Breast epithelium (tissue), 4 donors: ENCODE data around the gene MAP6. TPM values are rescaled to one million over a fixed set of nuclear protein-coding genes. Genes with fewer than 3 reads are reported as not detected.

Source experiments
- DNase-seq, 2 donors: peaks; one replicate each; pipeline ENCODE4 v3.0.0-alpha.2; 2019; ENCODE audit warnings: low spot score in 2 of 2
- H3K27ac ChIP-seq, 2 donors: fragments of 200-600 bp; sonication (generic) in 1 of 2; one replicate each; pipeline ENCODE4 v1.5.1; 2016 to 2019; ENCODE audit warnings: mild to moderate bottlenecking in 1 of 2
- H3K27me3 ChIP-seq, 2 donors: fragments of 200-600 bp; sonication (generic) in 1 of 2; one replicate each; pipeline versions ENCODE4 v1.5.1 to v1.6.0; 2017 to 2019; ENCODE audit warnings: control low read depth in 1 of 2, mild to moderate bottlenecking in 1 of 2
- H3K36me3 ChIP-seq: fragments of 200-600 bp; one replicate; pipeline ENCODE4 v1.5.1; 2019
- H3K4me1 ChIP-seq, 2 donors: fragments of 200-600 bp; sonication (generic); one replicate each; pipeline ENCODE4 v1.5.1; 2016 to 2019; ENCODE audit warnings: control low read depth in 1 of 2
- H3K4me3 ChIP-seq, 3 donors: fragments of 200-600 bp; sonication (generic); 1 replicate in 2 of 3; 2 replicates in 1 of 3; pipeline ENCODE4 v1.5.1; 2016 to 2019; ENCODE audit warnings: mild to moderate bottlenecking in 3 of 3, moderate library complexity in 2 of 3
- H3K9me3 ChIP-seq, 2 donors: fragments of 200-600 bp; sonication (generic) in 1 of 2; one replicate each; pipeline ENCODE4 v1.5.1; 2016 to 2019; ENCODE audit warnings: control low read depth in 1 of 2
- POLR2A ChIP-seq: fragments of 450-650 bp; IDR thresholded peaks from one replicate; pipeline ENCODE4 v1.6.1; 2016; ENCODE audit warnings: antibody characterized with exemption, mild to moderate bottlenecking, moderate library complexity
- POLR2AphosphoS5 ChIP-seq, 3 donors: sonication (generic); formaldehyde crosslinking; IDR thresholded peaks; one replicate each; pipeline ENCODE4 v1.6.1; 2017; ENCODE audit warnings: antibody characterized with exemption in 3 of 3
- intact Hi-C: fragments of 100-400 bp; cut with DNase I; formaldehyde crosslinking; loops from one replicate; pipeline ENCODE4 v1.15.1; 2023; ENCODE audit warnings: low total_unique reads
- total RNA-seq, 3 donors: library from RNA; depleted of rRNA; stranded (reverse); fragments of >200 nt; gene quantifications; one replicate each; pipeline ENCODE4 v1.1.0, GENCODE V29; 2016
- TF ChIP-seq, protein P1 (sequence below), 3 donors: fragments of 450-650 bp; IDR thresholded peaks; one replicate each; pipeline ENCODE4 v1.5.1; 2016 to 2017; ENCODE audit warnings: antibody characterized with exemption in 3 of 3, mild to moderate bottlenecking in 3 of 3, moderate library complexity in 3 of 3

Gene MAP6
- total RNA-seq, 3 donors from 2014 or later = 1.6 to 5.0 (median 2.6) TPM

DNA sequence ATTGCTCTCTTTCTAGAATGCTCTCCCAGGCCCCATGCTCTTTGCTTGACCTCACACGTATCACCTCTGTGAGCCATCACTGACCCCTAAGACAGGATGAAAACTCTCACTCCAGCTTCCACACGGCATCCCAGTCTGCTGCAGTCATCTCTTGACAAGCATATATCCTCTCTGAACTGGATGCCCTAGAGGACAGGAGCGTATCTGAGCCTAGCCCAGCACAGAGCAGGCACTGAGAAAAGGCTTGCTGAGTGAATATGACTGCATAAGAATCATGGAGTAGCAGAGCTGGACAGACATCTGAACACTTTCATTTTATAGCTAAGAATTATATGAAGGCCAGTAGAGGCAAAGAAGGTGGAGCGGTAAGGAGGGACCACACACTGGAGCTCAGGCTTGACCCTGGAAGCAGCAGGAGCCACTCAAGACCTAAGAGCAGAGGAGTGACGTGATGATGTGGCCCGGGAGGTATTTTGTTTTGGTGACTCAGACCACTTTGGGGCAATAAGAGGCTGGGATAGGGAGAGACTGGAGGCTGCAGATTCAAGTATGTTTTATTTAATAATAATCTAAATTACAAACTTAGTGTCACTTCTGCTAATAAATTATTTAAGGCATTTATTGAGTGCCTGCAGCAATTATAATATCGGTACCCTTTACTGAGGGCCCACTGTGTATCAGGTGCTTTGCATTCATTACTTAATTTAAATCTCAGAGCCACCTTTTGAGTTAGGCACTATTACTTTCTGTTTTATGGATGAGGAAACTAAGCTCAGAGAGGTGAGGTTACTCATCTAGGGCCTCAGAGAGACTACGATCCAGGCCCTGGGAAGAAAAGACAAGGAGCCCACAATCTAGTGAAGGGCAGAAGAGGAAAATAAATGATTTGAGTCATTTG lies 42.6 kb downstream of the MAP6 start:
- Histone ChIP-seq H3K4me3 (no peak overlapping the region), H3K4me1 (no peaks in the 10 kb centered on the region)

DNA sequence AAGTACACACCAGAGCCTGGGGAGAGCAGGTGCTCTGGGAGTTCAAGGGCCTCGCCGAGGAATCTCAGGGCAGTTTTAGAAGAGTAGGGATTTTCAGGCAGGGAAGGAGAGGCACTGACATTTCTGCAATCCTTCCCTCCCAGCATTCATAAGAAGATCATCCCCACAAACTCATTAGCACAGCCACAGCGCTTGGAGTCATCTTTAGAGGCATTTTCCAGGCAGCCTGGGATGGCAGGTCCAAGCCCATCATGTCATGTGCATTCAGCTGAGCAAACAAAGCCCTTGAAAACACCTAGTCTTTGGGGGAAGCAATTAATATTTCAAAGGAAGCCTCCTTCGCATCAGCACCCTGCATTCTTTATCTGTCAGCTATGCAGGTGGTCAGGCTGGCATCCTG lies 43.8 kb downstream of the MAP6 start:
- TF ChIP-seq, protein P1, sequence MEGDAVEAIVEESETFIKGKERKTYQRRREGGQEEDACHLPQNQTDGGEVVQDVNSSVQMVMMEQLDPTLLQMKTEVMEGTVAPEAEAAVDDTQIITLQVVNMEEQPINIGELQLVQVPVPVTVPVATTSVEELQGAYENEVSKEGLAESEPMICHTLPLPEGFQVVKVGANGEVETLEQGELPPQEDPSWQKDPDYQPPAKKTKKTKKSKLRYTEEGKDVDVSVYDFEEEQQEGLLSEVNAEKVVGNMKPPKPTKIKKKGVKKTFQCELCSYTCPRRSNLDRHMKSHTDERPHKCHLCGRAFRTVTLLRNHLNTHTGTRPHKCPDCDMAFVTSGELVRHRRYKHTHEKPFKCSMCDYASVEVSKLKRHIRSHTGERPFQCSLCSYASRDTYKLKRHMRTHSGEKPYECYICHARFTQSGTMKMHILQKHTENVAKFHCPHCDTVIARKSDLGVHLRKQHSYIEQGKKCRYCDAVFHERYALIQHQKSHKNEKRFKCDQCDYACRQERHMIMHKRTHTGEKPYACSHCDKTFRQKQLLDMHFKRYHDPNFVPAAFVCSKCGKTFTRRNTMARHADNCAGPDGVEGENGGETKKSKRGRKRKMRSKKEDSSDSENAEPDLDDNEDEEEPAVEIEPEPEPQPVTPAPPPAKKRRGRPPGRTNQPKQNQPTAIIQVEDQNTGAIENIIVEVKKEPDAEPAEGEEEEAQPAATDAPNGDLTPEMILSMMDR (IDR thresholded peaks at IDR 0.05) = no peak
- TF ChIP-seq POLR2A = no peak
- no peak for TF ChIP-seq POLR2AphosphoS5 (IDR thresholded peaks at IDR 0.05)
- H3K36me3 ChIP-seq = no peaks in the 10 kb centered on the region
- H3K27ac ChIP-seq = no peak overlapping the region
- H3K27me3 ChIP-seq = no peaks in the 10 kb centered on the region
- no peaks in the 10 kb centered on the region for H3K9me3 ChIP-seq
- DNase-seq = no peak
- no peak overlapping the region for H3K4me3 ChIP-seq
- intact Hi-C loops = no loop called here
- no peaks in the 10 kb centered on the region for H3K4me1 ChIP-seq

More for the DNA sequence above, 42.6 kb downstream of the MAP6 start:
- H3K27ac ChIP-seq = no peak overlapping the region
- intact Hi-C loops = no loop called here
- H3K9me3 ChIP-seq = no peaks in the 10 kb centered on the region
- no peak for TF ChIP-seq POLR2AphosphoS5 (IDR thresholded peaks at IDR 0.05)
- TF ChIP-seq, protein P1 (IDR thresholded peaks at IDR 0.05) = no peak
- TF ChIP-seq POLR2A = no peak
- no peaks in the 10 kb centered on the region for H3K27me3 ChIP-seq
- no peak for DNase-seq
- no peaks in the 10 kb centered on the region for H3K36me3 ChIP-seq

DNA sequence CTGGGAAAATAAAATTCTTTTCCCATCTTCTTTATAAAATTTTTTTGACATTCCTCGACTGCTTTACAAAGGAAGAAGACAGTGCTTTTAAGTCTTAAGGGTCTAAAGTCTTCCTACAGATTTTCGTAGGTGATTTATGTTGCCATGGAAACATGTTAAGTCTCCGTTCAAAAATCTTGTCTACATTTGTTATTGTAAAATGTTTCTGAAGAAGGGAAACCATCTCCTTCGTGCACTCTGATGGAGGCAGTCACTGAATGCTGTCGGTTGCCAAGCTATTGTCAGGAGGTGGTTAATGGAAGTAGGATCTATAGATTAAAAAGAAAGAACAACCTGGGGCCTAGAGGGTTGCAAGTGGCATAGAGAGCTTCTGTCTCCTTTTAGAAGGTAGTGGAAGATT lies 52.6 kb downstream of the MAP6 start:
- Histone ChIP-seq H3K27me3 (no peaks in the 10 kb centered on the region), H3K9me3 (peaks cover 8 to 9% of the 10 kb centered on the region in 2 donors), H3K36me3 (no peaks in the 10 kb centered on the region), H3K27ac (no peak overlapping the region), H3K4me3 (no peak overlapping the region), H3K4me1 (no peaks in the 10 kb centered on the region)
- TF ChIP-seq POLR2AphosphoS5 (IDR thresholded peaks at IDR 0.05) = no peak
- intact Hi-C loops = loop anchor here (5.0 kb wide), 1 partner anchor 246 kb away; no protein-coding TSS in a partner anchor
- DNase-seq = no peak

DNA sequence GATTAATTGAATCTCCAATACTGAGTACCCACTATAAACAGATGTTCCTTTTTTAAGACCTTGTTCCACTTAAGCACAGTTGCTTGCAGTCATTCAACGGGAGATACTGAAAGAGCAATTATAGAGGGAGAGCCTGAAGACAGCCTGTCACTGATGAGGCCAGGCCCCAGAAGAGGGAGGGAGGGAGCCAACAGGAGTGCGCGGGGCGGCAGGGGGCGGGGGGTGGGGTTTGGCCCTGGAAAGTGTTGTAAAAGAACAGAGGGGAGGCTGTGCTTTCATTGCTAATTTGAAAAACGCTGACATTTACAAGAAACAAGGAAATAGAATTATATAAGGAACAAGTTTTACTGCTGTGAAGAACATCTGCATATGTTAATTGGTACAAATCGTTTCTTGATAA lies 53.1 kb downstream of the MAP6 start:
- no peak overlapping the region for H3K4me3 ChIP-seq
- no peak overlapping the region for H3K27ac ChIP-seq
- H3K27me3 ChIP-seq = no peaks in the 10 kb centered on the region
- no peaks in the 10 kb centered on the region for H3K36me3 ChIP-seq
- H3K9me3 ChIP-seq = peaks cover 8 to 9% of the 10 kb centered on the region in 2 donors
- intact Hi-C loops = loop anchor here (5.0 kb wide), 1 partner anchor 247 kb away; no protein-coding TSS in a partner anchor
- no peaks in the 10 kb centered on the region for H3K4me1 ChIP-seq
- TF ChIP-seq, protein P1 (IDR thresholded peaks at IDR 0.05) = no peak
- DNase-seq = no peak

DNA sequence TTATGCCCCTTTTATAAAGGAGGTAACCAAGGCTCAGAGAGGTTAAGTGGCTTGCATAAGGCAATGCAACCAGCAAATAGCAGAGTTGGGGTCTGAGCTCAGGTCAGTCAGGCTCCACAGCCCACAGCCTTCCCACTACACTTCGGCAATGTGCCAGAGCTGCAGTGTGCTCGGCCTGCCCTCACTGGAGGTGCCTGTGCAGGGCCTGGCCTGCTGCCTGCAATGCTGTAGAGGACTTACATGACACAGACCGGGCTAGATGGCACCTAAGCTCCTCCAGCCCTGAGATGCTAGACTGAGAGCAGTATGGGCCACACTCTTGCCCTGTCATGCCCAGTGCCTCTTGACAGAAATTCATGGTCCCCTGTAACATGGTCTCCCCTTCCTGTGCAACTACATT lies 57.0 kb downstream of the MAP6 start:
- intact Hi-C loops = no loop called here
- Histone ChIP-seq H3K27me3 (no peaks in the 10 kb centered on the region), H3K4me1 (no peaks in the 10 kb centered on the region), H3K36me3 (no peaks in the 10 kb centered on the region), H3K9me3 (no peaks in the 10 kb centered on the region), H3K4me3 (no peak overlapping the region), H3K27ac (no peak overlapping the region)
- no peak for TF ChIP-seq POLR2A
- no peak for DNase-seq

DNA sequence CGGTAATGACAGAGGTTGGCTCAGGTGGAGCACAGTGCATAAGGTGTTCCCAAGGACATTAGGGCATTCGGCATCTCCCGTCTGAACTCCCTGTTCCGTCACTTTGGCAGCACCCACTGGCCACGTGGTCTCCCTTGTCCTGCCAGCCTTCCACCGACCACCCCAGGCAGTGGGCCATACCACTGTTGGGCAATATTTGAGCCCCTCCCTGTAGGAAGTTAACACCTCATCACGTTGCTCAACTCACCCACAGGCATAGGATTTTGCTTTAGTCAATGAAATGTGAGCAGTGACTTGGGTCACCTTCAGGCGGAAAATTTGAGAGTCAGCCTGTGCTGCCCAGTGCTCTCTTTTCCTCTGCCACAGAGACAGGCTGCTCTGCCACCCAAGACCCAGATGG lies 62.7 kb downstream of the MAP6 start:
- no peaks in the 10 kb centered on the region for H3K4me1 ChIP-seq
- no peak overlapping the region for H3K4me3 ChIP-seq
- no peaks in the 10 kb centered on the region for H3K9me3 ChIP-seq
- intact Hi-C loops = no loop called here
- TF ChIP-seq, protein P1 (IDR thresholded peaks at IDR 0.05) = no peak
- TF ChIP-seq POLR2A (no peak), POLR2AphosphoS5 (IDR thresholded peaks at IDR 0.05) (no peak)
- H3K36me3 ChIP-seq = no peaks in the 10 kb centered on the region
- no peaks in the 10 kb centered on the region for H3K27me3 ChIP-seq
- DNase-seq = no peak
- no peak overlapping the region for H3K27ac ChIP-seq
